ENCODE measurements around the gene EGR2. TPM values are rescaled to one million over a fixed set of nuclear protein-coding genes. Genes with fewer than 3 reads are reported as not detected.

Gene EGR2
- total RNA-seq, 1 donor from 2014 or later, result 1.1 TPM

DNA sequence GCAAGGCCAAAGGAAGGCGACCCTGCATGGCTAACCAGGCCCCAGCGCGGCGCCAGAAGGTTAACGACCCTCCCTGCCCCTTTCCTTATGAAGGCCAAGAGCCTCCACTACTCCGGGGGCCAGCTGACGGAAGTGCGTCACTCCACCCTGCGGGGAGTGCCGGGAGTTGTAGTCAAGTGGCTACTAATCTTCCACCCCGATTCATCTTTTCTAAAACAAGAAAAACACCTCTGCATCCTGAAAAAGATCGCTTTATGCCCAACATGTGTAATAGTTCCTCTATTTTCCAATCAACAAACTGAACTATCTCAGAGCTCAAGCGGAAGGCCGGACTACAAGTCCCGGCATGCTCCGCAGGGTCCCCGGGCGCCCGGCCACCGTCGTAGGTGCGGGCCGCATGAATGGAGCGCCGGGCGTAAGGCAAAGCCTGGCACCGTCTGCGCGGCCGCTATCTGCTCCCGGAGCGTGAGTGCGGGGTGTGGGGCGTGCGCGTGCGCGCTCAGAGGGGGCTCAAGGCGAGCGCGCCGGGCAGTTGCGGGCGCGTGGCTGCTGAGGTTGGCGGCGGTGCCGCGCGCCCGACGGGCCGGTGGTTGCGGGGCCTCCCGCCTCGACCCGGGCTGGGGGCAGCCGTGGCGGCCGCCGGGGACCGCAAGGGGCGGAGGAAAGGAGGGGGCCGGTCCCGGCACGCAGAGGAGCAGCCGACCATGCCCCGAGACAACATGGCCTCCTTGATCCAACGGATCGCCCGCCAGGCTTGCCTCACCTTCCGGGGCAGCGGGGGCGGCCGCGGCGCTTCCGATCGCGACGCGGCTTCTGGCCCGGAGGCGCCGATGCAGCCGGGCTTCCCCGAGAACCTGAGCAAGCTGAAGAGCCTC, 11.6 kb downstream of the EGR2 start, which contains the start of gene ADO:
Gene ADO, plus strand, starts transcription at position 365 of the 875 bp plus-strand sequence. Its CDS starts 340 bp downstream, at position 705.
- Mint-ChIP-seq H3K4me1 (ENCODE audit: low read depth) (peaks cover 34% of the 10 kb centered on the region), H3K27me3 (no peaks in the 10 kb centered on the region), H3K36me3 (ENCODE audit: insufficient read depth) (peaks cover 2% of the 10 kb centered on the region), H3K4me3 (ENCODE audit: low read depth) (peak within 1 kb of the TSS; percentile 91), H3K27ac (peak within 1 kb of the TSS; percentile 100), H3K9me3 (ENCODE audit: low read depth) (no peaks in the 10 kb centered on the region)
- TF ChIP-seq, protein P1, sequence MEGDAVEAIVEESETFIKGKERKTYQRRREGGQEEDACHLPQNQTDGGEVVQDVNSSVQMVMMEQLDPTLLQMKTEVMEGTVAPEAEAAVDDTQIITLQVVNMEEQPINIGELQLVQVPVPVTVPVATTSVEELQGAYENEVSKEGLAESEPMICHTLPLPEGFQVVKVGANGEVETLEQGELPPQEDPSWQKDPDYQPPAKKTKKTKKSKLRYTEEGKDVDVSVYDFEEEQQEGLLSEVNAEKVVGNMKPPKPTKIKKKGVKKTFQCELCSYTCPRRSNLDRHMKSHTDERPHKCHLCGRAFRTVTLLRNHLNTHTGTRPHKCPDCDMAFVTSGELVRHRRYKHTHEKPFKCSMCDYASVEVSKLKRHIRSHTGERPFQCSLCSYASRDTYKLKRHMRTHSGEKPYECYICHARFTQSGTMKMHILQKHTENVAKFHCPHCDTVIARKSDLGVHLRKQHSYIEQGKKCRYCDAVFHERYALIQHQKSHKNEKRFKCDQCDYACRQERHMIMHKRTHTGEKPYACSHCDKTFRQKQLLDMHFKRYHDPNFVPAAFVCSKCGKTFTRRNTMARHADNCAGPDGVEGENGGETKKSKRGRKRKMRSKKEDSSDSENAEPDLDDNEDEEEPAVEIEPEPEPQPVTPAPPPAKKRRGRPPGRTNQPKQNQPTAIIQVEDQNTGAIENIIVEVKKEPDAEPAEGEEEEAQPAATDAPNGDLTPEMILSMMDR (IDR thresholded peaks at IDR 0.05; ENCODE audit: unreplicated experiment), result no peak
- DNase-seq (ENCODE audit: low spot score, unreplicated experiment), result peak; percentile 62

DNA sequence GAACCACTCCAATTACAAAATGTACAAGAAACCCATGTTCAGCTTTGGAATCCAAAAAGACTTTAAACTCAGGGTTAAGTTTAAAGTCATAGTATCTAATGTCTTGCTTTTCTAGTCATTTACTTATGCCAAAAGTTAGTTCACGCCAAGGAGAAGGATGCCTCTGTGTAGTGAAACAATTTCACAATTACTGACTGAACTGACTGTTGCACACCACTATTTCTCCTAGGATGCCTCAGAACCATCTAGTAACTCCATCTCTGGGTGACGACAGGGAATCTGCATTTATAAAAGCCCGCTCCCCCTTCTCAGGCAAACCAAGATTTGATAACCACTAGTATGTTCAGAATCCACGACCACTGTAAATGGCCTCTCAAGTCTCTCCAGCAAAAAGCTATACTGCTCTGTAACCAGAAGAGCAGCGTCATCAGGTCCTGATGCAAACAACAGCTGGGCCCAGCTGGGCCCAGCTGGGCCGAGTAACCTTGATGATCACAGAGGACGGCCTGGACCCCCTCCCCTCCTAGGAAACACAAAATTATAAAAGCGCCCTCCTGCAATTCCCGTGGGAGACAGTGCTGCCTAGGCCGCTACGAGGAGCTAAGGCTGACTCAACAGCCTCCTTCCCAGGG, 12.3 kb downstream of the EGR2 start:
- Mint-ChIP-seq H3K27ac (peak overlapping the region; percentile 100), H3K4me3 (ENCODE audit: low read depth) (peak overlapping the region; percentile 88), H3K36me3 (ENCODE audit: insufficient read depth) (peaks cover 2% of the 10 kb centered on the region), H3K27me3 (no peaks in the 10 kb centered on the region), H3K9me3 (ENCODE audit: low read depth) (no peaks in the 10 kb centered on the region), H3K4me1 (ENCODE audit: low read depth) (peaks cover 34% of the 10 kb centered on the region)
- TF ChIP-seq, protein P1 (IDR thresholded peaks at IDR 0.05; ENCODE audit: unreplicated experiment), result no peak
- no peak for DNase-seq (ENCODE audit: low spot score, unreplicated experiment)

- no peak overlapping the region for H3K4me3 Mint-ChIP-seq (ENCODE audit: low read depth)
- DNase-seq (ENCODE audit: low spot score, unreplicated experiment), result no peak
- H3K36me3 Mint-ChIP-seq (ENCODE audit: insufficient read depth), result no peaks in the 10 kb centered on the region
- H3K4me1 Mint-ChIP-seq (ENCODE audit: low read depth), result peaks cover 21% of the 10 kb centered on the region
- TF ChIP-seq, protein P1 (IDR thresholded peaks at IDR 0.05; ENCODE audit: unreplicated experiment), result no peak
- no peak overlapping the region for H3K27ac Mint-ChIP-seq
- no peaks in the 10 kb centered on the region for H3K9me3 Mint-ChIP-seq (ENCODE audit: low read depth)
- H3K27me3 Mint-ChIP-seq, result no peaks in the 10 kb centered on the region
Measured at GRCh38 chr10:62801871-62802270, 14.3 kb downstream of the EGR2 start.

- Mint-ChIP-seq H3K4me1 (ENCODE audit: low read depth) (peaks cover 8% of the 10 kb centered on the region), H3K27me3 (peaks cover 3% of the 10 kb centered on the region), H3K9me3 (ENCODE audit: low read depth) (no peaks in the 10 kb centered on the region), H3K27ac (no peak overlapping the region), H3K4me3 (ENCODE audit: low read depth) (no peak overlapping the region), H3K36me3 (ENCODE audit: insufficient read depth) (no peaks in the 10 kb centered on the region)
- TF ChIP-seq, protein P1 (IDR thresholded peaks at IDR 0.05; ENCODE audit: unreplicated experiment), result no peak
- no peak for DNase-seq (ENCODE audit: low spot score, unreplicated experiment)
Measured at GRCh38 chr10:62796896-62797295, 19.3 kb downstream of the EGR2 start.

DNA sequence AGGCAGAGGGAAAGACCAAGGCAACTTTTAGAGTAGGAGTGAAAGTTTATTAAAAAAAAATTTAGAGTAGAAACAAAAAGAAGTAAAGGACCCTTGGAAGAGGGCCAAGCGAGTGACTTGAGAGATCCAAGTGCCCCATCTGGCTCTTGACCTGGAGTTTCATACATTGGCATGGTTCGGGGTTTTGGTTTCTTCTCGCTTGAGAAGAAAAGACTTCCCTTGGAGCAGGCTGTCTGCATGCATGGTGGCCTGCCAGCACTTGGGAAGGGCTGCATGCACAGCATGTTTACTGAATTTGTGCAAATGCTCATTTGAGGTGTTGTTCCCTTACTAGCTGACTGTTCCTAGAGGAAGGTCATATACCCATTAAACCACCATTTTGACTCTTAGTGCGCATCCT, 20.4 kb downstream of the EGR2 start:
- TF ChIP-seq, protein P1 (IDR thresholded peaks at IDR 0.05; ENCODE audit: unreplicated experiment), result no peak
- DNase-seq (ENCODE audit: low spot score, unreplicated experiment), result no peak
- Mint-ChIP-seq H3K4me3 (ENCODE audit: low read depth) (no peak overlapping the region), H3K27me3 (peaks cover 3% of the 10 kb centered on the region), H3K9me3 (ENCODE audit: low read depth) (no peaks in the 10 kb centered on the region), H3K4me1 (ENCODE audit: low read depth) (peaks cover 4% of the 10 kb centered on the region), H3K36me3 (ENCODE audit: insufficient read depth) (no peaks in the 10 kb centered on the region), H3K27ac (no peak overlapping the region)
